Lower lobe of right lung (tissue), 2 donors: ENCODE results near the gene DFFA. TPM values are rescaled to one million over a fixed set of nuclear protein-coding genes. Genes with fewer than 3 reads are reported as not detected.

Source experiments
- ATAC-seq, 2 donors: fragments of 200-7000 bp; cut with Tn5 transposase; one replicate each; pipeline ENCODE4 v1.9.1; 2020 to 2022; ENCODE audit warnings: mild to moderate bottlenecking in 2 of 2, moderate library complexity in 2 of 2
- DNase-seq: peaks from one replicate; pipeline ENCODE4 v3.0.0-alpha.2; 2020
- H3K27ac ChIP-seq: fragments of 200-600 bp; one replicate; pipeline ENCODE4 v1.8.0; 2022
- H3K27me3 ChIP-seq: fragments of 200-600 bp; one replicate; pipeline ENCODE4 v1.8.0; 2022; ENCODE audit warnings: low read depth
- H3K36me3 ChIP-seq: fragments of 200-600 bp; one replicate; pipeline ENCODE4 v1.8.0; 2022; ENCODE audit warnings: mild to moderate bottlenecking
- H3K4me1 ChIP-seq: fragments of 200-600 bp; one replicate; pipeline ENCODE4 v1.8.0; 2022
- H3K4me3 ChIP-seq: fragments of 200-600 bp; one replicate; pipeline ENCODE4 v1.8.0; 2022; ENCODE audit warnings: mild to moderate bottlenecking
- H3K9me3 ChIP-seq: fragments of 200-600 bp; one replicate; pipeline ENCODE4 v1.8.0; 2022
- CTCF ChIP-seq: fragments of 200-600 bp; IDR thresholded peaks from one replicate; pipeline ENCODE4 v1.8.0; 2022; ENCODE audit warnings: antibody characterized with exemption, mild to moderate bottlenecking
- intact Hi-C: fragments of 100-400 bp; cut with DNase I; formaldehyde crosslinking; loops from one replicate; pipeline ENCODE4 v1.11.0; 2022
- total RNA-seq: library from RNA; stranded (reverse); fragmentation: NEBNext Ultra II Directional; extraction: Animal tissue kit (Norgen Biotek cat#: 25700); gene quantifications from one replicate; pipeline ENCODE4 v1.2.1, GENCODE V29; 2021
- donor health status: DM: no; HTN: yes; CAD: no; lungs with severe emphysema.

DFFA gene
- total RNA-seq, 1 donor from 2014 or later = 37.0 TPM

- H3K36me3 ChIP-seq = peaks cover 97% of the 10 kb centered on the region
- no peak overlapping the region for H3K4me3 ChIP-seq
- intact Hi-C loops = no loop called here
- peak overlapping the region; percentile 14 for H3K27ac ChIP-seq
- DNase-seq (peak; percentile 53), ATAC-seq (peak; percentile 82 to 90)
- no peaks in the 10 kb centered on the region for H3K9me3 ChIP-seq
- TF ChIP-seq CTCF = no peak
- H3K4me1 ChIP-seq = no peaks in the 10 kb centered on the region
- H3K27me3 ChIP-seq = no peaks in the 10 kb centered on the region
Measured at GRCh38 chr1:10415211-10415930, 57.0 kb downstream of the DFFA start.

- intact Hi-C loops = no loop called here
- DNase-seq = no peak
- Histone ChIP-seq H3K27ac (no peak overlapping the region), H3K9me3 (no peaks in the 10 kb centered on the region), H3K27me3 (no peaks in the 10 kb centered on the region), H3K36me3 (peaks cover 100% of the 10 kb centered on the region), H3K4me3 (no peak overlapping the region), H3K4me1 (no peaks in the 10 kb centered on the region)
- no peak for ATAC-seq
- no peak for TF ChIP-seq CTCF
Measured at GRCh38 chr1:10407201-10407600, 65.1 kb downstream of the DFFA start.

Other genes starting within 250 kb of the DFFA start
- gene PGD, start 73.5 kb downstream of the DFFA start, total RNA-seq = 213 TPM
- gene CENPS, start 42.1 kb downstream of the DFFA start, total RNA-seq = 13.4 TPM
- not detected for gene CORT, start 22.5 kb downstream of the DFFA start, total RNA-seq
- gene PEX14, start 2.4 kb upstream of the DFFA start, total RNA-seq = 27.9 TPM